ENCODE results near the gene BRAF. TPM values are rescaled to one million over a fixed set of nuclear protein-coding genes. Genes with fewer than 3 reads are reported as not detected.
"Not testable (repeated sequence)": the region's sequence is repeated elsewhere in the genome, so short reads cannot be mapped to it uniquely, and the experiment has no call there.

The BRAF gene
- total and polyA plus RNA-seq, 5 donors from 2014 or later = 6.9 to 60.8 (median 9.0) TPM

- not testable (repeated sequence) for H3K4me1 Mint-ChIP-seq; H3K4me1 ChIP-seq (ENCODE audit: control insufficient read depth, insufficient read depth, low read length, poor library complexity, severe bottlenecking)
- peaks cover 37% of the 10 kb centered on the region for H3K36me3 Mint-ChIP-seq
Observed at GRCh38 chr7:140765441-140765840, 159.3 kb downstream of the BRAF start.

GRCh38 chr7:140763166-140763565 is 161.6 kb downstream of the BRAF start:
- H3K36me3 Mint-ChIP-seq = peaks cover 38% of the 10 kb centered on the region
- not testable (repeated sequence) for H3K4me3 Mint-ChIP-seq, H3K9me3 Mint-ChIP-seq

More at GRCh38 chr7:140765441-140765840, 159.3 kb downstream of the BRAF start:
- H3K27ac Mint-ChIP-seq; H3K27me3 ChIP-seq (ENCODE audit: control insufficient read depth, insufficient read depth, low read length); H3K4me3 ChIP-seq (ENCODE audit: low read depth, low read length); DNase-seq; H3K27ac ChIP-seq (ENCODE audit: insufficient read depth, low read length, poor library complexity, severe bottlenecking); H3K4me3 Mint-ChIP-seq; H3K36me3 ChIP-seq (ENCODE audit: control insufficient read depth, insufficient read depth, low read length); H3K9me3 ChIP-seq (ENCODE audit: control insufficient read depth in 2 of 2, low read length in 2 of 2); ATAC-seq (ENCODE audit: low read depth in 2 of 2); H3K27me3 Mint-ChIP-seq; H3K9me3 Mint-ChIP-seq: not testable (repeated sequence)

GRCh38 chr7:140761375-140761774 is 163.4 kb downstream of the BRAF start:
- not testable (repeated sequence) for DNase-seq; H3K27me3 ChIP-seq (ENCODE audit: control insufficient read depth, insufficient read depth, low read length); H3K27me3 Mint-ChIP-seq; H3K36me3 ChIP-seq (ENCODE audit: control insufficient read depth, insufficient read depth, low read length); H3K9me3 ChIP-seq (ENCODE audit: control insufficient read depth in 2 of 2, low read length in 2 of 2); H3K9me3 Mint-ChIP-seq; H3K4me3 Mint-ChIP-seq; H3K4me3 ChIP-seq (ENCODE audit: low read depth, low read length); H3K4me1 ChIP-seq (ENCODE audit: control insufficient read depth, insufficient read depth, low read length, poor library complexity, severe bottlenecking); H3K27ac ChIP-seq (ENCODE audit: insufficient read depth, low read length, poor library complexity, severe bottlenecking); H3K4me1 Mint-ChIP-seq; ATAC-seq (ENCODE audit: low read depth in 2 of 2)
- peak overlapping the region in 1 of 3 donors; percentile 29 for H3K27ac Mint-ChIP-seq
- peaks cover 24% of the 10 kb centered on the region for H3K36me3 Mint-ChIP-seq

More at GRCh38 chr7:140763166-140763565, 161.6 kb downstream of the BRAF start:
- not testable (repeated sequence) for ATAC-seq (ENCODE audit: low read depth in 2 of 2); H3K4me1 ChIP-seq (ENCODE audit: control insufficient read depth, insufficient read depth, low read length, poor library complexity, severe bottlenecking); H3K27ac ChIP-seq (ENCODE audit: insufficient read depth, low read length, poor library complexity, severe bottlenecking); H3K4me1 Mint-ChIP-seq; H3K27me3 ChIP-seq (ENCODE audit: control insufficient read depth, insufficient read depth, low read length); H3K9me3 ChIP-seq (ENCODE audit: control insufficient read depth in 2 of 2, low read length in 2 of 2); H3K4me3 ChIP-seq (ENCODE audit: low read depth, low read length); H3K27me3 Mint-ChIP-seq; H3K27ac Mint-ChIP-seq; DNase-seq; H3K36me3 ChIP-seq (ENCODE audit: control insufficient read depth, insufficient read depth, low read length)

GRCh38 chr7:140754506-140754905 is 170.2 kb downstream of the BRAF start:
- no peaks in the 10 kb centered on the region for H3K9me3 ChIP-seq (ENCODE audit: control insufficient read depth in 2 of 2, low read length in 2 of 2)
- H3K36me3 ChIP-seq (ENCODE audit: control insufficient read depth, insufficient read depth, low read length) = peaks cover 12% of the 10 kb centered on the region
- Mint-ChIP-seq H3K4me3 (no peak overlapping the region), H3K9me3 (no peaks in the 10 kb centered on the region), H3K4me1 (peaks cover 0 to 7% (median 0%) of the 10 kb centered on the region in 4 donors), H3K27ac (no peak overlapping the region), H3K27me3 (no peaks in the 10 kb centered on the region), H3K36me3 (peaks cover 25% of the 10 kb centered on the region)
- H3K27me3 ChIP-seq (ENCODE audit: control insufficient read depth, insufficient read depth, low read length) = no peaks in the 10 kb centered on the region
- H3K27ac ChIP-seq (ENCODE audit: insufficient read depth, low read length, poor library complexity, severe bottlenecking) = no peak overlapping the region
- H3K4me1 ChIP-seq (ENCODE audit: control insufficient read depth, insufficient read depth, low read length, poor library complexity, severe bottlenecking) = no peaks in the 10 kb centered on the region
- DNase-seq (no peak), ATAC-seq (ENCODE audit: low read depth in 2 of 2) (no peak)
- H3K4me3 ChIP-seq (ENCODE audit: low read depth, low read length) = no peak overlapping the region

GRCh38 chr7:140752533-140752932 is 172.2 kb downstream of the BRAF start:
- DNase-seq = no peak
- Histone ChIP-seq H3K27me3 (ENCODE audit: control insufficient read depth, insufficient read depth, low read length) (no peaks in the 10 kb centered on the region), H3K4me1 (ENCODE audit: control insufficient read depth, insufficient read depth, low read length, poor library complexity, severe bottlenecking) (no peaks in the 10 kb centered on the region), H3K4me3 (ENCODE audit: low read depth, low read length) (no peak overlapping the region), H3K36me3 (ENCODE audit: control insufficient read depth, insufficient read depth, low read length) (peaks cover 20% of the 10 kb centered on the region), H3K9me3 (ENCODE audit: control insufficient read depth in 2 of 2, low read length in 2 of 2) (no peaks in the 10 kb centered on the region), H3K27ac (ENCODE audit: insufficient read depth, low read length, poor library complexity, severe bottlenecking) (no peak overlapping the region)
- Mint-ChIP-seq H3K36me3 (peaks cover 22% of the 10 kb centered on the region), H3K27me3 (no peaks in the 10 kb centered on the region), H3K27ac (no peak overlapping the region), H3K4me3 (no peak overlapping the region), H3K9me3 (no peaks in the 10 kb centered on the region), H3K4me1 (peaks cover 0 to 7% (median 0%) of the 10 kb centered on the region in 4 donors)
- ATAC-seq (ENCODE audit: low read depth in 2 of 2) = no peak

- H3K36me3 Mint-ChIP-seq = peaks cover 30% of the 10 kb centered on the region
- Histone ChIP-seq H3K9me3 (ENCODE audit: control insufficient read depth in 2 of 2, low read length in 2 of 2) (no peaks in the 10 kb centered on the region), H3K27ac (ENCODE audit: insufficient read depth, low read length, poor library complexity, severe bottlenecking) (no peak overlapping the region), H3K36me3 (ENCODE audit: control insufficient read depth, insufficient read depth, low read length) (peaks cover 9% of the 10 kb centered on the region), H3K4me3 (ENCODE audit: low read depth, low read length) (no peak overlapping the region), H3K27me3 (ENCODE audit: control insufficient read depth, insufficient read depth, low read length) (no peaks in the 10 kb centered on the region), H3K4me1 (ENCODE audit: control insufficient read depth, insufficient read depth, low read length, poor library complexity, severe bottlenecking) (no peaks in the 10 kb centered on the region)
- ATAC-seq (ENCODE audit: low read depth in 2 of 2) = no peak
- no peaks in the 10 kb centered on the region for H3K9me3 Mint-ChIP-seq
- no peak for DNase-seq
- H3K4me3 Mint-ChIP-seq = no peak overlapping the region
- peaks cover 0 to 5% (median 0%) of the 10 kb centered on the region in 4 donors for H3K4me1 Mint-ChIP-seq
- no peak overlapping the region for H3K27ac Mint-ChIP-seq
- H3K27me3 Mint-ChIP-seq = no peaks in the 10 kb centered on the region
Observed at GRCh38 chr7:140746751-140747150, 178.0 kb downstream of the BRAF start.

GRCh38 chr7:140745266-140746058 is 179.3 kb downstream of the BRAF start:
- DNase-seq = no peak
- H3K36me3 ChIP-seq (ENCODE audit: control insufficient read depth, insufficient read depth, low read length) = peaks cover 13% of the 10 kb centered on the region
- no peak overlapping the region for H3K27ac ChIP-seq (ENCODE audit: insufficient read depth, low read length, poor library complexity, severe bottlenecking)
- Mint-ChIP-seq H3K27me3 (no peaks in the 10 kb centered on the region), H3K36me3 (peaks cover 33% of the 10 kb centered on the region), H3K9me3 (no peaks in the 10 kb centered on the region), H3K4me3 (no peak overlapping the region), H3K4me1 (peaks cover 0 to 5% (median 0%) of the 10 kb centered on the region in 4 donors), H3K27ac (peak overlapping the region in 2 of 3 donors; percentile 14 to 52)
- no peak overlapping the region for H3K4me3 ChIP-seq (ENCODE audit: low read depth, low read length)
- no peaks in the 10 kb centered on the region for H3K27me3 ChIP-seq (ENCODE audit: control insufficient read depth, insufficient read depth, low read length)
- no peaks in the 10 kb centered on the region for H3K4me1 ChIP-seq (ENCODE audit: control insufficient read depth, insufficient read depth, low read length, poor library complexity, severe bottlenecking)
- H3K9me3 ChIP-seq (ENCODE audit: control insufficient read depth in 2 of 2, low read length in 2 of 2) = no peaks in the 10 kb centered on the region
- no peak for ATAC-seq (ENCODE audit: low read depth in 2 of 2)

- H3K4me3 ChIP-seq (ENCODE audit: low read depth, low read length) = no peak overlapping the region
- H3K27ac ChIP-seq (ENCODE audit: insufficient read depth, low read length, poor library complexity, severe bottlenecking) = no peak overlapping the region
- Mint-ChIP-seq H3K27ac (no peak overlapping the region), H3K27me3 (no peaks in the 10 kb centered on the region), H3K4me1 (peaks cover 0 to 5% (median 0%) of the 10 kb centered on the region in 4 donors), H3K9me3 (no peaks in the 10 kb centered on the region), H3K4me3 (no peak overlapping the region), H3K36me3 (peaks cover 34% of the 10 kb centered on the region)
- no peak for ATAC-seq (ENCODE audit: low read depth in 2 of 2)
- H3K27me3 ChIP-seq (ENCODE audit: control insufficient read depth, insufficient read depth, low read length) = no peaks in the 10 kb centered on the region
- H3K36me3 ChIP-seq (ENCODE audit: control insufficient read depth, insufficient read depth, low read length) = peaks cover 22% of the 10 kb centered on the region
- DNase-seq = no peak
- no peaks in the 10 kb centered on the region for H3K9me3 ChIP-seq (ENCODE audit: control insufficient read depth in 2 of 2, low read length in 2 of 2)
- no peaks in the 10 kb centered on the region for H3K4me1 ChIP-seq (ENCODE audit: control insufficient read depth, insufficient read depth, low read length, poor library complexity, severe bottlenecking)
Observed at GRCh38 chr7:140744005-140744404, 180.7 kb downstream of the BRAF start.

Measured in CD4-positive, CD25-positive, alpha-beta regulatory T cell (primary cell).